ENCODE measurements around the gene NBPF1.
"Not testable (repeated sequence)": the region's sequence is repeated elsewhere in the genome, so short reads cannot be mapped to it uniquely, and the experiment has no call there.

NBPF1 gene

GRCh38 chr1:16617778-16618580 lies 4.6 kb upstream of the NBPF1 start:
- no peaks in the 10 kb centered on the region for H3K9me3 ChIP-seq (ENCODE audit: control insufficient read depth in 2 of 2, low read length in 2 of 2)
- no peak overlapping the region for H3K27ac ChIP-seq (ENCODE audit: low read length)
- no peak overlapping the region for H3K4me3 ChIP-seq (ENCODE audit: low read length in 2 of 2)
- no peak overlapping the region for H3K9ac ChIP-seq (ENCODE audit: low read length in 2 of 2)
- no peaks in the 10 kb centered on the region for H3K27me3 ChIP-seq (ENCODE audit: control insufficient read depth in 1 of 2, insufficient read depth in 2 of 2, low read length in 2 of 2)
- peaks cover 8% of the 10 kb centered on the region for H3K4me1 ChIP-seq (ENCODE audit: control insufficient read depth, insufficient read depth, low read length)
- peaks cover 9 to 22% of the 10 kb centered on the region in 2 donors for H3K36me3 ChIP-seq (ENCODE audit: control insufficient read depth in 2 of 2, insufficient read depth in 2 of 2, low read length in 2 of 2)

GRCh38 chr1:16617114-16617631 lies 3.8 kb upstream of the NBPF1 start:
- Histone ChIP-seq H3K27me3 (ENCODE audit: control insufficient read depth in 1 of 2, insufficient read depth in 2 of 2, low read length in 2 of 2) (no peaks in the 10 kb centered on the region), H3K4me1 (ENCODE audit: control insufficient read depth, insufficient read depth, low read length) (peaks cover 14% of the 10 kb centered on the region), H3K27ac (ENCODE audit: low read length) (no peak overlapping the region), H3K9ac (ENCODE audit: low read length in 2 of 2) (no peak overlapping the region), H3K9me3 (ENCODE audit: control insufficient read depth in 2 of 2, low read length in 2 of 2) (no peaks in the 10 kb centered on the region), H3K4me3 (ENCODE audit: low read length in 2 of 2) (no peak overlapping the region), H3K36me3 (ENCODE audit: control insufficient read depth in 2 of 2, insufficient read depth in 2 of 2, low read length in 2 of 2) (peaks cover 9 to 16% of the 10 kb centered on the region in 2 donors)

GRCh38 chr1:16615253-16616252 lies 2.2 kb upstream of the NBPF1 start:
- no peak overlapping the region for H3K9ac ChIP-seq (ENCODE audit: low read length in 2 of 2)
- H3K27ac ChIP-seq (ENCODE audit: low read length) = no peak overlapping the region
- H3K4me3 ChIP-seq (ENCODE audit: low read length in 2 of 2) = no peak overlapping the region

GRCh38 chr1:16614361-16615252 lies 1.2 kb upstream of the NBPF1 start:
- Histone ChIP-seq H3K36me3 (ENCODE audit: control insufficient read depth in 2 of 2, insufficient read depth in 2 of 2, low read length in 2 of 2) (peaks cover 4% of the 10 kb centered on the region in 2 donors), H3K27me3 (ENCODE audit: control insufficient read depth in 1 of 2, insufficient read depth in 2 of 2, low read length in 2 of 2) (no peaks in the 10 kb centered on the region), H3K9me3 (ENCODE audit: control insufficient read depth in 2 of 2, low read length in 2 of 2) (no peaks in the 10 kb centered on the region), H3K27ac (ENCODE audit: low read length) (no peak overlapping the region), H3K9ac (ENCODE audit: low read length in 2 of 2) (no peak overlapping the region), H3K4me1 (ENCODE audit: control insufficient read depth, insufficient read depth, low read length) (peaks cover 14% of the 10 kb centered on the region), H3K4me3 (ENCODE audit: low read length in 2 of 2) (no peak overlapping the region)

More at GRCh38 chr1:16615253-16616252, 2.2 kb upstream of the NBPF1 start:
- H3K4me1 ChIP-seq (ENCODE audit: control insufficient read depth, insufficient read depth, low read length) = peaks cover 14% of the 10 kb centered on the region
- H3K36me3 ChIP-seq (ENCODE audit: control insufficient read depth in 2 of 2, insufficient read depth in 2 of 2, low read length in 2 of 2) = peaks cover 4 to 7% of the 10 kb centered on the region in 2 donors
- no peaks in the 10 kb centered on the region for H3K9me3 ChIP-seq (ENCODE audit: control insufficient read depth in 2 of 2, low read length in 2 of 2)
- no peaks in the 10 kb centered on the region for H3K27me3 ChIP-seq (ENCODE audit: control insufficient read depth in 1 of 2, insufficient read depth in 2 of 2, low read length in 2 of 2)

DNA sequence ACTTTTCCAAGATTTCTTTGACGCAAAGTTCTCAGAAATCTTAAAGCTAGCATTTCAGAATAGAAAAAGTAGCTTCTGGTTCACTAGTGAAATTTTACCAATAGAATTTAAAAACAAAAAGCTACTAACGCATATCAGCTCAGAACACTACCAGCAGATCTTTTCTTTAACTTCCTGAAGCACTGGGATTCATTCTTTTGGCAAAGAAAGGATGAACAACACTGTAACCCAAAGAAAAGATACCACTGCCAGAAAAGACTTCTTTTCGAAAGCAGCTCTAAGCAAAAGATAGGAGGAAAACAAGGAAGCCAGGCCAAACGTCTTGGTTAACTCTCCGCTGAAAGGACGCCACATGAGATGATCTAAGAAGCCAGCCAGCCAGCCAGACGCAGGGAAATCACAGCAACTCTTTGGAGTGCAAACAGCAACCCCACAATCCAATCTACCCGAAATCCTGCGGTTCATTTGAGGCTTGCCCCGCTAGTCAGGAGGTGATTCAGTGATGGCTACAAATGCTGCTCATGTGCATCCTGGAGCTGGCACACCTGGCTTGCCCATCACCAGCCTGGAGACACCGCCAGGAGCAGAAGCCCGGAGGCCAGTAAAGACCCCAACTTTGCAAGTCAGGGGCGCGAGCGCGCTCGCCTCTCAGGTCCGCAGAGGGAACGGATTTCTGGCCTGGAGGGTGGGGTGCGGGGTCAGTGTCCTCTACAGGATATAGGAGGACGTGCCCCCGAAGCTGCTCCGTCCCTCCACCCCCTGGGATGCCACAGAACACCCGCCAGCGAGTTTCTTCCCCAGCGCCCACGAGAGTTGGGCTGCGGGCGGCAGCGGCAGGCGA lies 812 bp downstream of the NBPF1 start:
- Histone ChIP-seq H3K27ac (ENCODE audit: low read length) (peak overlapping the region; percentile 61), H3K9ac (ENCODE audit: low read length in 2 of 2) (peak overlapping the region; percentile 60 to 71), H3K9me3 (ENCODE audit: control insufficient read depth in 2 of 2, low read length in 2 of 2) (no peaks in the 10 kb centered on the region), H3K4me1 (ENCODE audit: control insufficient read depth, insufficient read depth, low read length) (peaks cover 14% of the 10 kb centered on the region), H3K36me3 (ENCODE audit: control insufficient read depth in 2 of 2, insufficient read depth in 2 of 2, low read length in 2 of 2) (peaks cover 3 to 10% of the 10 kb centered on the region in 2 donors), H3K27me3 (ENCODE audit: control insufficient read depth in 1 of 2, insufficient read depth in 2 of 2, low read length in 2 of 2) (no peaks in the 10 kb centered on the region), H3K4me3 (ENCODE audit: low read length in 2 of 2) (peak overlapping the region; percentile 89 to 91)

DNA sequence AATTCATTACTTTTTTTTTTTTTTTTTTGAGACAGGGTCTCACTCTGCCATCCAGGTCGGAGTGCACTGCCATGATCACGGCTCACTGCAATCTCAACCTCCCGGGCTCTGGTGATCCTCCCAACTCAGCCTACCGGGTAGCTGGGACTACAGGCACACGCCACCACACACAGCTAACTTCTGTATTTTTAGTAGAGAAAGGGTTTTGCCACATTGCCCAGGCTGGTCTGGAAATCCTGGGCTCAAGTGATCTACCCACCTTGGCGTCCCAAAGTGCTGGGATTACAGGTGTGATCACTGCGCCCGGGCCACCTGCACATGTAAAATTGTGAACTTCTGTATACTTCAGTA lies 1.4 kb downstream of the NBPF1 start:
- not testable (repeated sequence) for H3K27me3 ChIP-seq (ENCODE audit: control insufficient read depth in 1 of 2, insufficient read depth in 2 of 2, low read length in 2 of 2); H3K9me3 ChIP-seq (ENCODE audit: control insufficient read depth in 2 of 2, low read length in 2 of 2)
- Histone ChIP-seq H3K9ac (ENCODE audit: low read length in 2 of 2) (peak overlapping the region; percentile 60 to 71), H3K4me1 (ENCODE audit: control insufficient read depth, insufficient read depth, low read length) (peaks cover 14% of the 10 kb centered on the region), H3K36me3 (ENCODE audit: control insufficient read depth in 2 of 2, insufficient read depth in 2 of 2, low read length in 2 of 2) (peaks cover 9 to 14% of the 10 kb centered on the region in 2 donors), H3K27ac (ENCODE audit: low read length) (peak overlapping the region; percentile 61), H3K4me3 (ENCODE audit: low read length in 2 of 2) (peak overlapping the region in 1 of 2 donors; percentile 89)

DNA sequence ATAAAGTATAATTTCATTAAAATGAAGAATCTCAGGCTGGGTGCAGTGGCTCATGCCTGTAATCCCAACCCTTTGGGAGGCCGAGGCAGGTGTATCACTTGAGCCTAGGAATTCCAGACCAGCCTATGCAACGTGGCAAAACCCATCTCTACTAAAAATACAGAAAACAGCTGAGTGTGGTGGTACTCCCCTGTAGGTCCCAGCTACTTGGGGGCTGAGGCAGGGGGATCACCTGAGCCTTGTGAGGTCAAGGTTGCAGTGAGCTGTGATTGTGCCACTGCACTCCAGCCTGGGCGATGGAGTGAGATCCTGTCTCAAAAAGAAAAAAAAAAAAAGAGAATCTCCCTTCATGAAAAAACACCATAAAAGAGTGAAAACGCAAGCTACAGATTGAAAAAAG lies 2.2 kb downstream of the NBPF1 start:
- H3K4me3 ChIP-seq (ENCODE audit: low read length in 2 of 2); H3K9me3 ChIP-seq (ENCODE audit: control insufficient read depth in 2 of 2, low read length in 2 of 2); H3K9ac ChIP-seq (ENCODE audit: low read length in 2 of 2); H3K27me3 ChIP-seq (ENCODE audit: control insufficient read depth in 1 of 2, insufficient read depth in 2 of 2, low read length in 2 of 2); H3K27ac ChIP-seq (ENCODE audit: low read length): not testable (repeated sequence)
- Histone ChIP-seq H3K4me1 (ENCODE audit: control insufficient read depth, insufficient read depth, low read length) (peaks cover 14% of the 10 kb centered on the region), H3K36me3 (ENCODE audit: control insufficient read depth in 2 of 2, insufficient read depth in 2 of 2, low read length in 2 of 2) (peaks cover 14 to 15% of the 10 kb centered on the region in 2 donors)

GRCh38 chr1:16610553-16610952 lies 2.8 kb downstream of the NBPF1 start:
- not testable (repeated sequence) for H3K27ac ChIP-seq (ENCODE audit: low read length); H3K9me3 ChIP-seq (ENCODE audit: control insufficient read depth in 2 of 2, low read length in 2 of 2); H3K27me3 ChIP-seq (ENCODE audit: control insufficient read depth in 1 of 2, insufficient read depth in 2 of 2, low read length in 2 of 2); H3K9ac ChIP-seq (ENCODE audit: low read length in 2 of 2); H3K4me3 ChIP-seq (ENCODE audit: low read length in 2 of 2)
- peaks cover 14% of the 10 kb centered on the region for H3K4me1 ChIP-seq (ENCODE audit: control insufficient read depth, insufficient read depth, low read length)
- peaks cover 16 to 21% of the 10 kb centered on the region in 2 donors for H3K36me3 ChIP-seq (ENCODE audit: control insufficient read depth in 2 of 2, insufficient read depth in 2 of 2, low read length in 2 of 2)

DNA sequence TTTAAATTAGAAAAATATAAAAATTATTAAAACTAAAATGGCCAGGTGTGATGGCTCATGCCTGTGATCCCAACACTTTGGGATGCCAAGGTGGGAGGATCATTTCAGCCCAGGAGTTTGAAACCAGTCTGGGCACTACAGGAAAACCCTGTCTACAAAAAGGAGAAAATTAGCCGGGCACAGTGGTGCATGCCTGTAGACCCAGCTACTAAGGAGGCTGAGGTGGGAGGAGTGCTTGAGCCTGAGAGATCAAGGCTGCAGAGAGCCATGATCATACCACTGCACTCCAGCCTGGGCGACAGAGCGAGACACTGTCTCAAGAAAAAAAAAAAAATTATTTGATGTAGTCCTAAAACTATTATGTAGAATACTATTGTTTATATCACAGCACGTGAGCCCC lies 3.6 kb downstream of the NBPF1 start:
- Histone ChIP-seq H3K36me3 (ENCODE audit: control insufficient read depth in 2 of 2, insufficient read depth in 2 of 2, low read length in 2 of 2) (peaks cover 16 to 21% of the 10 kb centered on the region in 2 donors), H3K4me1 (ENCODE audit: control insufficient read depth, insufficient read depth, low read length) (peaks cover 14% of the 10 kb centered on the region)
- not testable (repeated sequence) for H3K9me3 ChIP-seq (ENCODE audit: control insufficient read depth in 2 of 2, low read length in 2 of 2); H3K27ac ChIP-seq (ENCODE audit: low read length); H3K27me3 ChIP-seq (ENCODE audit: control insufficient read depth in 1 of 2, insufficient read depth in 2 of 2, low read length in 2 of 2); H3K4me3 ChIP-seq (ENCODE audit: low read length in 2 of 2); H3K9ac ChIP-seq (ENCODE audit: low read length in 2 of 2)
